ENCODE results near the gene KHK.

- TF ChIP-seq ZNF571 (tag by site-specific recombination; IDR thresholded peaks at IDR 0.05) (no peak), PBX3 (CRISPR knock-in tag; IDR thresholded peaks at IDR 0.05) (no peak), KLF7 (tag by site-specific recombination; IDR thresholded peaks at IDR 0.05; ENCODE audit: borderline replicate concordance) (no peak), CTCF (tag by site-specific recombination; IDR thresholded peaks at IDR 0.05) (no peak), SP7 (tag by site-specific recombination; IDR thresholded peaks at IDR 0.05) (no peak), ZSCAN18 (tag by site-specific recombination; IDR thresholded peaks at IDR 0.05) (no peak), ZNF2 (tag by site-specific recombination; IDR thresholded peaks at IDR 0.05) (no peak), ZIC2 (tag by site-specific recombination; IDR thresholded peaks at IDR 0.05) (no peak), ZBTB1 (tag by site-specific recombination; IDR thresholded peaks at IDR 0.05) (no peak), ZNF610 (tag by site-specific recombination; IDR thresholded peaks at IDR 0.05; ENCODE audit: borderline replicate concordance) (no peak), ATF2 (tag by site-specific recombination; IDR thresholded peaks at IDR 0.05; ENCODE audit: low read depth) (no peak), REST (tag by site-specific recombination; IDR thresholded peaks at IDR 0.05) (no peak), ZNF629 (tag by site-specific recombination; IDR thresholded peaks at IDR 0.05) (no peak), ZNF76 (tag by site-specific recombination; IDR thresholded peaks at IDR 0.05; ENCODE audit: borderline replicate concordance, low read depth) (no peak)
Observed at GRCh38 chr2:27057184-27057583, 29.4 kb upstream of the KHK start.
